Activated CD8-positive, alpha-beta T cell treated with anti-CD3 and anti-CD28 coated beads, Interleukin-2, amount 10 ng/mL, durations not matched to agents 7 days and 5 days (primary cell): ENCODE measurements around the gene UBL4A. TPM values are rescaled to one million over a fixed set of nuclear protein-coding genes. Genes with fewer than 3 reads are reported as not detected.
A peak's percentile ranks its signal among the peaks of the same experiment; 100 is the strongest.

ENCODE experiments used
- ATAC-seq: fragments of 150-1000 bp; cut with Tn5 transposase; one replicate; pipeline ENCODE4 v1.10.0; 2021; ENCODE audit warnings: moderate library complexity
- CTCF ChIA-PET: fragments of 350-600 bp; sonication (Branson Sonifier 250); formaldehyde crosslinking; loops from one replicate; lab custom pipeline; 2021; ENCODE audit warnings: antibody characterized with exemption; lab: Charles Lee
- POLR2A ChIA-PET: fragments of 350-600 bp; sonication (Branson Sonifier 250); formaldehyde crosslinking; loops from one replicate; lab custom pipeline; 2021; ENCODE audit warnings: antibody characterized with exemption; lab: Charles Lee
- DNase-seq: peaks from one replicate; pipeline ENCODE4 v3.0.0-alpha.2; 2020
- H3K27ac Mint-ChIP-seq: one replicate; pipeline ENCODE4 v1.8.0; 2021; ENCODE audit warnings: mild to moderate bottlenecking, mixed read lengths
- H3K27me3 Mint-ChIP-seq: one replicate; pipeline ENCODE4 v1.8.0; 2021; ENCODE audit warnings: low read depth, mixed read lengths
- H3K36me3 Mint-ChIP-seq: one replicate; pipeline ENCODE4 v1.8.0; 2021; ENCODE audit warnings: low read depth, mixed read lengths
- H3K4me1 Mint-ChIP-seq: one replicate; pipeline ENCODE4 v1.8.0; 2021; ENCODE audit warnings: low read depth, mixed read lengths
- H3K4me3 Mint-ChIP-seq: one replicate; pipeline ENCODE4 v1.8.0; 2021; ENCODE audit warnings: mild to moderate bottlenecking, mixed read lengths
- H3K9me3 Mint-ChIP-seq: one replicate; pipeline ENCODE4 v1.8.0; 2022; ENCODE audit warnings: mixed read lengths; ENCODE audit not compliant: insufficient read depth
- total RNA-seq, 2 experiments: library from RNA; stranded (reverse); gene quantifications; one replicate each; pipeline ENCODE4 v1.2.3, GENCODE V29; 2021

Gene UBL4A
- total RNA-seq, 2 experiments from 2014 or later, result 52.1 to 54.0 TPM

GRCh38 chrX:154488336-154489075 lies 2.1 kb upstream of the UBL4A start:
- DNase-seq (no peak), ATAC-seq (no peak)
- no peaks in the 10 kb centered on the region for H3K27me3 Mint-ChIP-seq
- no peaks in the 10 kb centered on the region for H3K9me3 Mint-ChIP-seq
- H3K36me3 Mint-ChIP-seq, result peaks cover 22% of the 10 kb centered on the region
- H3K4me1 Mint-ChIP-seq, result peaks cover 33% of the 10 kb centered on the region
- peak overlapping the region; percentile 85 for H3K4me3 Mint-ChIP-seq
- no peak overlapping the region for H3K27ac Mint-ChIP-seq
- POLR2A ChIA-PET, result interaction anchor here (0.5 to 1.6 kb wide), 4 partner anchors 11 to 90 kb away, joined by 3 to 4 read pairs (median 4); no protein-coding TSS in a partner anchor
- CTCF ChIA-PET, result interaction anchor here (1.2 to 1.8 kb wide), 3 partner anchors 29 to 39 kb away, joined by 3 to 7 read pairs (median 4); no protein-coding TSS in a partner anchor

GRCh38 chrX:154487518-154488290 lies 1.3 kb upstream of the UBL4A start:
- DNase-seq (no peak), ATAC-seq (no peak)
- H3K27ac Mint-ChIP-seq, result no peak overlapping the region
- no peaks in the 10 kb centered on the region for H3K27me3 Mint-ChIP-seq
- H3K36me3 Mint-ChIP-seq, result peaks cover 25% of the 10 kb centered on the region
- no peaks in the 10 kb centered on the region for H3K9me3 Mint-ChIP-seq
- no peak overlapping the region for H3K4me3 Mint-ChIP-seq
- ChIA-PET CTCF (interaction anchor here (1.8 kb wide), 1 partner anchor 39 kb away, joined by 4 read pairs; no protein-coding TSS in a partner anchor), POLR2A (interaction anchor here (0.6 to 2.4 kb wide), 5 partner anchors 29 to 139 kb away, joined by 3 to 8 read pairs (median 4); partner anchors contain the start of gene FAM3A)
- H3K4me1 Mint-ChIP-seq, result peaks cover 37% of the 10 kb centered on the region

GRCh38 chrX:154486052-154486395 lies 391 bp downstream of the UBL4A start:
- DNase-seq, result peak; percentile 49
- CTCF ChIA-PET, result no interaction called here
- Mint-ChIP-seq H3K36me3 (peaks cover 25% of the 10 kb centered on the region), H3K27ac (no peak overlapping the region), H3K4me3 (peak overlapping the region; percentile 69), H3K9me3 (no peaks in the 10 kb centered on the region), H3K4me1 (peaks cover 36% of the 10 kb centered on the region), H3K27me3 (no peaks in the 10 kb centered on the region)
- POLR2A ChIA-PET, result interaction anchor here (0.9 to 2.4 kb wide), 3 partner anchors 27 to 88 kb away, joined by 3 to 8 read pairs (median 3); partner anchors contain the start of genes FAM3A and RPL10
- peak; percentile 12 for ATAC-seq

GRCh38 chrX:154485150-154486051 lies 1.0 kb downstream of the UBL4A start:
- H3K4me3 Mint-ChIP-seq, result peak overlapping the region; percentile 69
- H3K36me3 Mint-ChIP-seq, result peaks cover 25% of the 10 kb centered on the region
- CTCF ChIA-PET, result no interaction called here
- ATAC-seq, result no peak
- peak overlapping the region; percentile 70 for H3K27ac Mint-ChIP-seq
- no peaks in the 10 kb centered on the region for H3K27me3 Mint-ChIP-seq
- H3K9me3 Mint-ChIP-seq, result no peaks in the 10 kb centered on the region
- H3K4me1 Mint-ChIP-seq, result peaks cover 37% of the 10 kb centered on the region
- DNase-seq, result no peak
- POLR2A ChIA-PET, result interaction anchor here (0.5 to 2.4 kb wide), 4 partner anchors 27 to 87 kb away, joined by 3 to 8 read pairs (median 4); partner anchors contain the start of genes FAM3A and RPL10

GRCh38 chrX:154484255-154485149 lies 1.9 kb downstream of the UBL4A start:
- POLR2A ChIA-PET, result interaction anchor here (0.5 to 1.6 kb wide), 2 partner anchors 45 to 86 kb away, joined by 3 to 6 read pairs; partner anchors contain the start of gene RPL10
- peak overlapping the region; percentile 69 for H3K4me3 Mint-ChIP-seq
- no peak for ATAC-seq
- H3K36me3 Mint-ChIP-seq, result peaks cover 23% of the 10 kb centered on the region
- no peaks in the 10 kb centered on the region for H3K9me3 Mint-ChIP-seq
- CTCF ChIA-PET, result no interaction called here
- no peak for DNase-seq
- H3K27ac Mint-ChIP-seq, result no peak overlapping the region
- H3K27me3 Mint-ChIP-seq, result no peaks in the 10 kb centered on the region
- H3K4me1 Mint-ChIP-seq, result peaks cover 37% of the 10 kb centered on the region

- H3K36me3 Mint-ChIP-seq, result peaks cover 19% of the 10 kb centered on the region
- ChIA-PET POLR2A (no interaction called here), CTCF (no interaction called here)
- H3K4me1 Mint-ChIP-seq, result peaks cover 34% of the 10 kb centered on the region
- no peak overlapping the region for H3K4me3 Mint-ChIP-seq
- H3K27me3 Mint-ChIP-seq, result no peaks in the 10 kb centered on the region
- no peak overlapping the region for H3K27ac Mint-ChIP-seq
- DNase-seq, result no peak
- no peak for ATAC-seq
- H3K9me3 Mint-ChIP-seq, result no peaks in the 10 kb centered on the region
Observed at GRCh38 chrX:154483325-154483724, 3.1 kb downstream of the UBL4A start.

- H3K4me3 Mint-ChIP-seq, result no peak overlapping the region
- no peaks in the 10 kb centered on the region for H3K9me3 Mint-ChIP-seq
- ChIA-PET CTCF (no interaction called here), POLR2A (no interaction called here)
- H3K27ac Mint-ChIP-seq, result no peak overlapping the region
- ATAC-seq (no peak), DNase-seq (no peak)
- no peaks in the 10 kb centered on the region for H3K27me3 Mint-ChIP-seq
- H3K36me3 Mint-ChIP-seq, result peaks cover 15% of the 10 kb centered on the region
- H3K4me1 Mint-ChIP-seq, result peaks cover 31% of the 10 kb centered on the region
Observed at GRCh38 chrX:154482786-154483185, 3.6 kb downstream of the UBL4A start.

GRCh38 chrX:154481911-154482601 lies 4.4 kb downstream of the UBL4A start:
- POLR2A ChIA-PET, result interaction anchor here (1.0 kb wide), 1 partner anchor 8 kb away, joined by 3 read pairs; the partner anchor contains the start of gene SLC10A3
- Mint-ChIP-seq H3K36me3 (peaks cover 12% of the 10 kb centered on the region), H3K27me3 (no peaks in the 10 kb centered on the region), H3K4me3 (no peak overlapping the region), H3K27ac (no peak overlapping the region), H3K9me3 (no peaks in the 10 kb centered on the region), H3K4me1 (peaks cover 33% of the 10 kb centered on the region)
- ATAC-seq (no peak), DNase-seq (no peak)
- CTCF ChIA-PET, result interaction anchor here (1.6 kb wide), 1 partner anchor 83 kb away, joined by 6 read pairs; the partner anchor contains the start of gene RPL10

GRCh38 chrX:154481195-154481594 lies 5.2 kb downstream of the UBL4A start:
- POLR2A ChIA-PET, result interaction anchor here (1.0 kb wide), 1 partner anchor 9 kb away, joined by 3 read pairs; the partner anchor contains the start of gene SLC10A3
- Mint-ChIP-seq H3K4me3 (no peak overlapping the region), H3K27ac (no peak overlapping the region), H3K9me3 (no peaks in the 10 kb centered on the region), H3K4me1 (peaks cover 39% of the 10 kb centered on the region), H3K27me3 (no peaks in the 10 kb centered on the region), H3K36me3 (peaks cover 15% of the 10 kb centered on the region)
- DNase-seq, result no peak
- ATAC-seq, result no peak
- CTCF ChIA-PET, result interaction anchor here (1.6 kb wide), 1 partner anchor 82 kb away, joined by 6 read pairs; the partner anchor contains the start of gene RPL10
